Stimulated activated CD4-positive, alpha-beta T cell treated with anti-CD3 and anti-CD28 coated beads, TNF-alpha, amount 100 ng/mL, for 4 hours (primary cell): ENCODE results near the gene PKP4.

ENCODE experiments used
- DNase-seq, 3 experiments: peaks; one replicate each; pipeline ENCODE4 v3.0.0-alpha.2; 2020; ENCODE audit warnings: low read depth in 3 of 3

The PKP4 gene

DNA sequence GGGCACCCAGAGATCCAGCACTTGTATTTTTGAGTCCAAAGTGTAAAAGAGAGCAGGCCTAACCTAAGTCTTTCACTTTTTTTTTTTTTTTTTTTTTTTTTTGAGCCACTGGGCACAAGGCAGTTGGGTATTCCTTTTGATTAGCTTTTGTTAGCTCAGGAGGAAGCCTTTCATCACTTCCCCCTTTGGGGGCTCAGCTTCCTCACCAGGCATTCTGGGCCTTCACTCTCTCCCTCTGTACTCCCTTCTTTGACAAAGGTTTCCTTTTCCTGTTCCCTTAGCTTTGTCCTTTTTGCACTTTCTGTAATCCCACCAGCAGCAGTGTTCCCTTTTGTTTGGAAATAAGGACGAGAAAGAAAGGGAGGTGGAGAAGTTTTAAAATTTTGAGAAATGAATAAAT lies 88.2 kb downstream of the PKP4 start:
- DNase-seq, result no peak

DNA sequence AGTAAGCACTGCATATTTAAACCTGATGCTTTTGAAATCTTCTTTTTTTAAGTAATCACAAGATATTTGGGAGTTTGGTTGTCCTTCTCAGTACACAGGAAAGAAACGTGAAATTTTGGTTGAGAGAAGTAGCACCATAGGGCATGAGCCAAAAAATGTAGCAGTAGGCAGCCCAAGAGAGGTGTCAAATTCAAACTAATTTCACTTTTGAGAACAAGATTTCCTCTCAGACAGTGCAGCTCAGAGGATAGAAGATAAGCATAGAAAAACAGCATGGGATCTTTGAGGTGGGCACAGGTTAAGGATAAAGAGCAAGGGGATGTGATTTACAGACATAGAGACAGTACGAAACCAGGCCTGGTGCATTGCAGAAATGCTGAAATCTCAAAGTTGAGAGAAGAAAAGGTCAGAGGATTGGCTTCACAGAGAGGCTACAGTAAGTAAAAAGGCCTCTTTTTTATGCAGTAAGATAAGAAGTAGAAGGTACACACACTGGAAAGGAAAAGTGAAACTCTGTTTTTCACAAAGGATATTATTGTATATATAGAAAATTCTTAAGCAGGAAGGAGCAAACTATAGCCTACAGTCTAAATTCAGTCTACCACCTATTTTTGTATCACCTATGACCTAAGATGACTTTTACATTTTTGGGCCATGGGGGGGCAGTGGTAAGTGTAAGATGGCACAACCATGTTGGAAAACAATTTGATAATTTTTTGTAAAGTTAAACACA lies 89.8 kb downstream of the PKP4 start:
- no peak for DNase-seq

DNA sequence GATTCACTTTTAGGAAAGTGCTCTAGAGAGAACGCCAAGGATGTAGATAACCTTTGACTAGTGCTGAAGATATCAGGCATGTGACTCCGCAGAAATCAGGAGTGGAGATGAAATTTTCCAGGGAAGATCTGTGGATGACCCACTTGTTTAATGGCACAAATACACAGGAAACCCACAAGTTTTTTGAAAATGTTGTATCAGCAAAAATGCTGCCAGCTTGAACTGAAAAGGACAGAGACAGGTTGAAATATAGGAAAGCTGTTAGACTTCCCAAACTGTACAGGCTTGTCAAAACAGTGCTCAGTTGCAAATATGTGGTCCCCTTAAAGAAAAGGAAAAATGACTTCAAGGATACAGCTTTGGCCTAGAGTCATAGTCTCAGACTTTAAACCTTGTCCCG lies 96.5 kb downstream of the PKP4 start:
- DNase-seq, result no peak

DNA sequence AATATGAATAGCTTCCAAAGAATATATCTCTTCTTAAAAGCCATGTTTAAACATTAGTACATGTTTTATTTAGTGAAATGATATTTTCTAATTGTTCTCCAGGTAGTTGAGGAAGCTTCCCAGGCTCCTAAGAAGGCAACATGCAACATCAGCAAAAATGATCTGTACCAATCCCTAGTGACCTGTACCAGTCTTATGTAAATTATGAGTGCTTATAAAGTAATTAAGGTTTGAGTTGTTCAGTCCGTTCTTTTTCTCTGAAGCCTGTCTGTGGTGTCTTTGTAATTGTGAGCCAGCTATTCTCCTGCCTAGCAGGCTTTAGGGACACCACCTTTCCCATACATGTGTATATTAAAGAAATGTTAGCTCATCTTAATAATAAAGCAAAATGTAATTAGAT lies 98.2 kb downstream of the PKP4 start:
- no peak for DNase-seq

DNA sequence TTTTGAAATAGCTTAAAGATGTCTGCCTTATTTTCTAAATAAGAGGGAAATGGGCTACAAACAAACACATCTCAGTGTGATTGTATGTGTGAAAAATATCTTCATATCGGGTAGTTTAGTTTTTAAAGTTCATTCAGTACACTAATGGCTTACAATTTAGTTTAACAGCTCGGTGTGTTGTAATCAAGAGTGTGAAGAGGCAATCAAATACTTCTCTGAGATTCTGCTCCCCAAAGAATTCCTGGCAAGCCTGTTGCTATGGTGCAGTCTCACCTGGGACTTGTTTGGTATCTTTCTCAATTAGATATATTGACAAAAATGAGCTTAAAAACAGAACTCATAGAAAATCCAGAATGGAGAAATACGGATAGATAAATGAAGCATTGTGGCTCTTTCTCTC lies 99.4 kb downstream of the PKP4 start:
- DNase-seq, result no peak

DNA sequence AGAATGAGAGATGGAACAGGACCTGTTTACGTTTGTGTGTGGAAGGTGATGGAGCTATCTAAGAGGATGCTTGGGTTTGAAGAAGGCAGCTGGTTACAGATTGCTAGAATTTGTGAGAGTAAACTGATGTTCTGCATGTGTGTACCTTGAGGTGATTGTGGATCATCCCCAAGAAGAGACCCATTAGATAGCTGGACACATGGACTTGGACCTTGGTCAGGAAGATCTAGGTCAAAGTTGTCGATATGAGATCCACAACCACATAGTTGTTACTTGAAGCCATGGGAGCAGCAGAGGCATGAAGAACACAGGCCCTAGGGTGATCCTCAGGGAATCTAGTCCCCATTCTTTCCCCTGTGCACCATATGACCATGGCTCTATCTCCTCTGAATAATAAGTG lies 101.0 kb downstream of the PKP4 start:
- DNase-seq, result no peak

DNA sequence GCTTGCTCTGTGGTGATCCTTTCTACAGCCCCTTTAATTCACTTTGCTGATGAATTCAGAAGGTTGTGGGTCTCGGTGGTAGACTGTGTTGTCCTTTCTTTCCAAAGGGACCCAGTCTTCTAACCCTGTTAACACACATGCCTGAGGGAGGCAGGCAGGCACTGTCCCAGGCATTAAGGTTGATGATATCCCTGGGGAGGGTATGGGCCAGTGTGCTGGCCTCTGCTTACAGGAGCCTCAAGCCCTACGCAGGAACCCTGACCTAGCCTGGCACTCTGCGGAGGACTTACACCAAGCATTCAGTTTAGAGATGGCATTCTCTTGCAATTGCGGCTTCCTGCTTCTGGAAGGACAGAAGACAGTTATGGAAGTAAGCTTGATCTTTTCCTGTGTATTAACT lies 102.5 kb downstream of the PKP4 start:
- no peak for DNase-seq

DNA sequence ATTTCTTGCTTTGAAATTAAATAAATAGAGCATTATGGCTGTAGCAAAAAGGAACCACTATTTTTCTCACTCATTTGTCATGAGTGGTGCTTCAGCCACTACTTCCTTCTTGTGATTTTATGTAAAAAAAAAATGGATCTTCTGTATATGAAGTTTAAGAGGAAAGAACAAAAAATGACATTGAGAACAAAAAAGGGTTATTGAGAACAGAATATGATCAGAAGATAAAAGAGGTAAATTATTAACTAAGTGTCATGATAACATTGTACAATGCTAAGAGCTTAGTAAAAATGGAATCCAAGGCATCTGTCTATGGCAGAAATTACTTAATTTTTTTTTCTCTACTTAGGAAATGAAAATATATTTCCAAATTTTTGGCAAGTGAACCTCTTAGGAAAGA lies 103.5 kb downstream of the PKP4 start:
- DNase-seq, result no peak

DNA sequence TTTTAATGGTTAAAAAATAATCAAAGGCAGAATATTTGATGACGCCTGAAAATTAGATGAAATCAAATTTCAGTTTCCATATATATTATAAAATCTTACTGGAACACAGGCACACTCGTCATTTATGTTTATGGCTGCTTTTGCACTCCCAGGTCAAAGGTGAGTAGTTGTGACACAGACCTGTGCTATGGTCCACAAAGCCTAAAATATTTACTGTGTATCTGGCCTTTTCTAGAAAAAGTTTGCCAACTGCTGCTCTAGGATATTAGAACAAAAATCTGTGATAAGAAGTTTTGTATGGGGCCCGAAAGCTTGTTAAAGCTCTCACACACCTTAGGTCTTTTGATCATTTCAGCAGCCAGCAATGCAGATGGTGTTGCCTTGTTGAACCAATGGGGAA lies 104.3 kb downstream of the PKP4 start:
- DNase-seq, result no peak

DNA sequence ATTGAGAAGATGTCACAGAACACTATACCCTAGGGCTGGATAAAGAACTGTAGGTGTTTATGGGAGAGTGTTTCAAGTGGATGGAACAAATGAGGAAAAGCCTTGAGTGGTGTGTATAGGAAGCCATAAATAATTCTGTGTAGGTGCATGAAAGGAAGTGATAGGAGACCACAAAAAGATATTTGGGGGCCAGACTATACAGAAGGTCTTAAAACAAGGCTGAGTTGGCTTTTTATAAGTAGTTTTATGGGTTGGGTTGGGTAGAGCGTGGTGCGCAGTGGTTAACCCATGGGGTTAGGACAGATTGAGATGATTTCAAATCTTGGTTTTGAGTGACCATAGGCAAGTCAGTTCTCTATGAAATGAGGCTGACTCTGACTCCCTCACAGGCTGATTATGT lies 110.5 kb downstream of the PKP4 start:
- DNase-seq, result no peak

DNA sequence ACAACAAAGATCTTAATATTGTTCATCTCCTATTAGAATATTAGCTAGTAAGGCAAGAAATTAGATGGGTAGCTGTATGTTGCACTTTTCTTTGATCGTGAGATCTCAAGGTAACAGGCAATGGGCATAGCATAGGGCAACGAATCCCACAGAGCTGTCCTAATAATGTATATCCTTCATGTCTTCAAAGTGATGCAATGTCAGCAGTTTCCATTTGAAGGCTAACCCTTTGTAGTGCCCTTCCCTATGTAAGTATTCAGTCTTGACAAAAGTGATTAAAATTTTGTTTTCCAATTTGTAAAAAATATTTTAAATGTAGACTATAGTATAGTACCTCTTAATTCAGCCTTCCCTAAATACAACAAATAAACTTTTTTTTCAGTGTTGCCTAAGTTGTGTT lies 112.5 kb downstream of the PKP4 start:
- DNase-seq, result no peak

DNA sequence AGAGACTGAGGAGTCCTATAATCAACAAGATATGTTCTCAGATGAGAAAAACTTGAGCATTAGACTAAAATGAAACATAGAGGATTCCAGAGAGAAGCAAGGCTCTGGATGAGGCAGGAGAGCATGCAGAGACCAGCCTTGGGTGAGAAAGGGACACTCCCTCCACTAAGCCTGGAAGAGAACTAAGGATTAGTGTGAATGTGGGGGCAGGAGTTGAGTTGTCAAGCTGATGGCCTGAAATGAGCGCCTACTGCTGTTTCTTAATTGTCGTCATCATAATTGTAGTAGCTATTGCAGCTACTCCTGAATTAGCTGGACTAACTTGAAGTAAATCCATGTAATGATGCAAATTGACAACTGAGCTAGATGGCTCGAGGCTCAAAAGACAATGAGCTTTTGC lies 114.1 kb downstream of the PKP4 start:
- DNase-seq, result no peak

DNA sequence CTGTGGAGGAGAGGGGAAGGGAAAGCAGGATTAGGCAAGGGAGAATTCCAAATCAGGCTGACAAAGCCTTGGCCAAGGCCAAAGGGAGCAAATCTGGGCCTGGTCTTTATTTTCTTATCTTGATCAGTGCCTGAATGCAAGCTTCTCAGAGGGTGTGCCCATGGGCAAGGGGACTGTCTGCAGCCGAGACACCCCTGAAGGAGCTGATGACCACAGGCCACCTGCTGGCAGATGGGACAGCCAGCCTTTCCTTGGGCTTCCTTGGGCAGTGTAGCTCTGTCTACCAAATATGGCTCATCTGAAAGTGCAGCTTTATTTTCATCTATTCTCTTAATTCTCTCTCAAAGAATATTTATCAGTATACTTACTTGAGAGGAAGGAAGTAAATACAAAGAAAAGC lies 117.0 kb downstream of the PKP4 start:
- no peak for DNase-seq

DNA sequence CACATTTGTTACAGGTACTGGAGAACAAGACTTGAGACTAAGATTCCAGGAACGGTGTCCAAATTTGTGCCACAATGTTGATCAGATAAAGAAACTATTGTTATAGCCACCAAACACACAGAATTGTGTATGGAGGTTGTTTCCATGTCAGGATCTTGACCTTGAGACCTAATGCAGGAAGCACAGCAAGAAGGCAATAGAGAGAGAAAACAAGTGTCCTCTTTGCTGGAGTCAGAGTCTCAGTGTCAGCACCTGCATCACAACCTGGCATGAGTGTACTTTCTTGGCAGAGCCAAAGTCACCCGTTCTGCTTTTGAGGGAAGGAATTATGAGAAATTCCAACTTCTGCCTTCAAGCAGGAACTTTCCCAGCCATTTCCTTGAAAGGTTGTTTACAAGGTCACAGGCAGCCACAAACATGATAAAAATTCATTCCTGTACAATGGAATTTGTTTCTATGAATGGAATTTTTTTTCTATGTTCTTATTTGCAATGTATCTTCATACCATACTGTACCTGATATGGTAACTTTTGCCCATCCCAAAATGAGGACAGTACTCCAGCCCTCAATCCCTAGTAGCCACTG lies 118.4 kb downstream of the PKP4 start:
- no peak for DNase-seq

DNA sequence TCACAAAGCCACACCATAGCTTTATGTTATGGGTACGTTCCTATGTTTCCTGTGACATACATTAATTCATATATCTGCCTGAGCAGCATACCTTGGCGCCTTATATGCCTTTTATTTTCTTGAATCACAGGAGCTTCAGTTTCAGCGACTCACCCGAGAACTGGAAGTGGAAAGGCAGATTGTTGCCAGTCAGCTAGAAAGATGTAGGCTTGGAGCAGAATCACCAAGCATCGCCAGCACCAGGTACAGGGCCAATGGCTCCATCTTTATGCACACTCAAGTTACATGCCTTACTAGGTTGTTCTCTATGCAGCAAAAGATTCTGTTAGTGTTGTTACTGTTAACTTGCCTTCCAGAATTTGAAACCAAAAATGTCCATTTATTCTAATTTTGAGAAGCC lies 120.4 kb downstream of the PKP4 start:
- no peak for DNase-seq

DNA sequence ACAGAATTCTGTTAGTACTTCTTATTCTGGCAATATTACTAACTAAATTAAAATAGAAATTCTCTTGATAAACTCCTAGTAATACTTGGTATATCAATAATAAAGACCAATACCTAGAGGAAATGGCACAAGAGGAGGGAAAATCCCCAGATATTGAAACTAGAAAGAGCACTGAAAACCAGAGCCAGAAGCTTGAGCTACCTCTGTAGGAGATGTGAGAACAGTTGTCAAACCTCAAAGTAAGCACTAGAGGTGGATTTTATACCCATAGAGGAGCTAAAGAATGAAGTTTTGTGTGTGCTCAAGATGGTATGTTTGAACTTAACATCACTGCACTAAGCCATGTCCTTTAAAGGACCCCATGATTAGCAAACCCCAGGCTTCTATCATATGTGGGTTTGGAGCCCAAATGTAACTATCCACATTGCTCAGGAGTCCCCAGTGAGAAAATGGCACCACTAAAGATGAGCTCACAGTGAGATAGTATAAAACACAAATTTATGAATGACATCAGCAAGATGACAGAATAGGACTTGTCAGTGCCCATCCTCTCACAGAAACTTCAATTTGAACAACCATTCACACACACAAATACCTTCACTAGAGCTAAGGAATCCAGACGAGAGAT lies 122.1 kb downstream of the PKP4 start:
- DNase-seq, result no peak

DNA sequence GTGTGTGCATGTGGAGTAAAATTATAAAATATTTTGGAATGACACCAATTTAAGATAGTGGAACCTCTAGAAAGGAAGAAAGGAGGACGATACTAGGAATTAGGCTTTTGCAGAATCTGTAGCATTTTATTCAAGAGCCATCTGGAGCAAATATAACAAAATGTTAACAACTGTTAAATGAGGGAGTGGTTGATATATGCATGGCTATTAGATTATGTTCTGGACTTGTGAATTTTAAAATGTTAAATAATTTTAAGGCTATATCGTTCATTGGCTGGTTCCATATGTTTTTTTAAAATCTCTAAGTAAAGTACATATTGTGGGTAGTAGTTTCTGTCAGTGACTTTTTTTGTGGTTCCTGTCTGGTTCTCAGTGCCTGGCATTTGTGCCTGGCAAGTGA lies 123.2 kb downstream of the PKP4 start:
- DNase-seq, result no peak

DNA sequence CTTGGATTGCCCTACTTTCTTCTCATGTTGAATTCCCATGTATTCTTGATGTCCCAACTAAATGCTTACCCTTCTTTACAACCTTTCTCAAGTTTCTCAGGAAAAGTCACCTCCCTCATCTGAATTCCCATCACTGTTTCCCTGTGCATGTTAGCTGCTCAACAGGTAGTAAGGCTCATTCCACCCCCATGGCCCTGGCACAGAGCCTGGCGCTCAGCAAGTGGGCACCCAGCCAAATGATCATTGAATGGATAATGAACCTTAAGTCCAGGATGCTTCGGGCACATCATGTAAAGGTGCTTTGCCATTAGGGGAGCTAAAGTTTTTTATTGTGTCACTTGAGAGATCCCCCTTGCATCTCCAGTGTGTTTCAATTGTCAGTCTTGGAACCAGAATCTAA lies 124.0 kb downstream of the PKP4 start:
- no peak for DNase-seq

DNA sequence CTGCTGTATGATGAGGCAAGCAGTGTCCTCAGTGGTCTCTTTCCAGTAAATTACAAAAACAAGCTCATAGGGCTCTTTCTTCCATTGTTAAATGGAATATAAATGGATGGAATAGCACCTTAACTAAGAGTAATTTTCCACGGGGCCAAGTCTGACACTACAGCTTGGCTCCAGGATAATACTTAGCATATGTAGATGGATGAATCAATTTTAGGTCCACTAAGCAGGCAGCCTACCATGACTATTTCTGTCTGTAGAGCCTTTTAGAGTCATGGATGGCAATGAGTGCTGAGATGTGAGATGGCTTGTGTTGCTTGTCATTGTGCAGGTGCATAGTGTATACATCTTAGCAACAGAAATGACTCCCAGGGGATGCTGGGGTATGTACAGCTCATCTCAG lies 125.9 kb downstream of the PKP4 start:
- no peak for DNase-seq

DNA sequence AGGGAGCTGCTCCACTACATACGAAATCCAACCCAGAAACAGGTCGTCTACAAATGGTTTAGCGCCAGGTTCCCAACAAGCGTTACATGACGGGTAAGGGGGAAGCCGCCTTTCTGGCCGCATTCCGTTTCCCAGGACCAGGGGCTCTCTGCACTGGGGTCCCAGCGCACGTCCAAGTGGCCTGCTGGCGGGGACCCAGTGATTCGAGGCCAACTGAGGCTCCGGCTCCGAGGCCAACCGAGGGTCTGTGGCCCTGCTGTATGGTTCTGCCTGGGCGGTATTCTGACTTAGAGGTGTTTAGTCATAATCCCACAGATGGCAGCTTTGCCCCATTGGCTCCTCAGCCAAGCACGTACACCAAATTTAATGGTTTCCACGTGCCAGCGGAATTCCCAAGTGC lies 127.2 kb downstream of the PKP4 start:
- DNase-seq, result no peak

DNA sequence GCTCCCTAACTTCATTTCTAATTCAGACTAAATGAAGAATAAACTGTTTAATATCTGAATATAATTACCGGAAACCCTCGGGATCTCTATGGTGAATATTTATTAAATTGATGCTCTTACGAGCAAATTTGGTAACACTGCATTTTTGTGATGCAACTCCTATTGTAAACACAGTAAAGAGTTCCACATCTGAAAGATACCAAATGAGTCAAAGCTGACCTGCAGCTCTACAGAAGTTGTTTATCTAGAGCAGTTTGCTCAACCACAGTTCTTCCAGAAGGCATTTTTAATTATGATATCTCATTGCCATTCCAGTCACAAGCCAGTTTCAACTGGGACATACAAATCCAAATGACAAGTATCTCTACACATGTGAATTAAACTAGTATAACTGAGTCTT lies 129.7 kb downstream of the PKP4 start:
- no peak for DNase-seq

DNA sequence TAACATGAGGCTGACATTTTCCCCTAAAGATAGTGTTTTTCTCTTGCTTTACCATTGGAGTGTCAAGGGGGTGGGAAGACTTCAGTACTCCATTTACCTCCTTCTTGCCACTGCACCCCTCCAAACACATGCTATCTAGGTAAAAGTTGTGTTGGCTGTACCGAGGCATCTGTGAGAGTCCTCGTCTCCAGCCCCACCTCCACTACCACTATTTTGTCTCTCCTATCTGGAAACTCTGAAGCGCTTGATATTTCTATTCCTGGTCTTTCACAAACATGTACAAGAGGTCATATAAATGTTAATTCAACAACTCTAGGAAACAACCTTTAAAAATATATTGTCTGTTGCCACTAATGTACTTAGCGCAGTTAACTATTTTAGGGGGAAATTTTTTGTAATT lies 132.6 kb downstream of the PKP4 start:
- DNase-seq, result no peak

DNA sequence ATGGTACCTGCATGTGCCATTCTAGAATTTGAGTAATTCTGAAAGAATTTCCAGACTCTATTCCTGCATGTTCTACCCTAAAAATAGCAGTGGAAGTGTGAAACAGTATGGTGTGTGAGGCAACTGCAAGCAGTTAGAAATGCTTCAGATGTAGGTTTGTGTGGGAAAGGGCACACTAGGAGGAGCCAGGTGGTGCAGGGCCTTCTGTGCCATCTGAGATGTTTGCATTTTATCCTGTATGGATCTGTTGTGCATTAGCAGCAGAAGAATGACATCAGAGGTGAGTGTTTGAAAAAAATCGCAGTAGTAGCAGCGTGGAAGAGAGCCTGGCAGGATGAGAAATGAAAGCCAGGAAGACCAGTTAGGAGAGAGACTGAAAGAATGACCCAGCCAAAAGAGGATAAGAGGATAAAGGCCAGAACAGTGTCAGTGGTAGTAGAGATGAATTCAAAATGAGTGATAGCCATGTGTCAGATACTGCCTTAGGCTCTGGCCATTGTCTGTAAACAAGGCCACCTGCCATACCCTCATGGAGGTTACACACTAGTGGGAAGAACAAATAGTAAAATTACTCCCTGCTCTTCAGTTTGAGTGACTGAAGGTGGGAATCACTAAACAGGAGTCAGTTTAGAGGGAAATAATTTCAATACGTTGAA lies 142.2 kb downstream of the PKP4 start:
- DNase-seq, result no peak
